ENCODE results near the gene IL20.

GRCh38 chr1:206882555-206882954 is 17.1 kb downstream of the IL20 start:
- TF ChIP-seq CTCF (IDR thresholded peaks at IDR 0.05) = no peak
- TF ChIP-seq POLR2AphosphoS5 (IDR thresholded peaks at IDR 0.05; ENCODE audit: low read depth, low read length) = no peak
- TF ChIP-seq, protein P1, sequence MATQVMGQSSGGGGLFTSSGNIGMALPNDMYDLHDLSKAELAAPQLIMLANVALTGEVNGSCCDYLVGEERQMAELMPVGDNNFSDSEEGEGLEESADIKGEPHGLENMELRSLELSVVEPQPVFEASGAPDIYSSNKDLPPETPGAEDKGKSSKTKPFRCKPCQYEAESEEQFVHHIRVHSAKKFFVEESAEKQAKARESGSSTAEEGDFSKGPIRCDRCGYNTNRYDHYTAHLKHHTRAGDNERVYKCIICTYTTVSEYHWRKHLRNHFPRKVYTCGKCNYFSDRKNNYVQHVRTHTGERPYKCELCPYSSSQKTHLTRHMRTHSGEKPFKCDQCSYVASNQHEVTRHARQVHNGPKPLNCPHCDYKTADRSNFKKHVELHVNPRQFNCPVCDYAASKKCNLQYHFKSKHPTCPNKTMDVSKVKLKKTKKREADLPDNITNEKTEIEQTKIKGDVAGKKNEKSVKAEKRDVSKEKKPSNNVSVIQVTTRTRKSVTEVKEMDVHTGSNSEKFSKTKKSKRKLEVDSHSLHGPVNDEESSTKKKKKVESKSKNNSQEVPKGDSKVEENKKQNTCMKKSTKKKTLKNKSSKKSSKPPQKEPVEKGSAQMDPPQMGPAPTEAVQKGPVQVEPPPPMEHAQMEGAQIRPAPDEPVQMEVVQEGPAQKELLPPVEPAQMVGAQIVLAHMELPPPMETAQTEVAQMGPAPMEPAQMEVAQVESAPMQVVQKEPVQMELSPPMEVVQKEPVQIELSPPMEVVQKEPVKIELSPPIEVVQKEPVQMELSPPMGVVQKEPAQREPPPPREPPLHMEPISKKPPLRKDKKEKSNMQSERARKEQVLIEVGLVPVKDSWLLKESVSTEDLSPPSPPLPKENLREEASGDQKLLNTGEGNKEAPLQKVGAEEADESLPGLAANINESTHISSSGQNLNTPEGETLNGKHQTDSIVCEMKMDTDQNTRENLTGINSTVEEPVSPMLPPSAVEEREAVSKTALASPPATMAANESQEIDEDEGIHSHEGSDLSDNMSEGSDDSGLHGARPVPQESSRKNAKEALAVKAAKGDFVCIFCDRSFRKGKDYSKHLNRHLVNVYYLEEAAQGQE (IDR thresholded peaks at IDR 0.05; ENCODE audit: insufficient read depth in 1 of 2, low read depth in 2 of 2, low read length in 1 of 2) = no peak
